GM12892 (cell line): ENCODE results near the gene STEAP3.

Source experiments
- POLR2A ChIP-seq: IDR thresholded peaks from 2 replicates; pipeline ENCODE4 v1.6.1; 2011; ENCODE audit warnings: low read depth, low read length, control low read depth
- POLR2AphosphoS5 ChIP-seq: IDR thresholded peaks from 2 replicates; pipeline ENCODE4 v1.6.1; 2011; ENCODE audit warnings: low read depth, low read length, control low read depth
- TAF1 ChIP-seq: IDR thresholded peaks from 2 replicates; pipeline ENCODE4 v1.6.1; 2011; ENCODE audit warnings: low read depth, mild to moderate bottlenecking, control low read depth, low read length, borderline replicate concordance

GRCh38 chr2:119248311-119248710 is 24.7 kb downstream of the STEAP3 start:
- no peak for TF ChIP-seq POLR2A
- TF ChIP-seq POLR2AphosphoS5: no peak
- no peak for TF ChIP-seq TAF1
